Measurements from ENCODE around the gene ABCC5.
"Not testable (repeated sequence)": the region's sequence is repeated elsewhere in the genome, so short reads cannot be mapped to it uniquely, and the experiment has no call there.

ABCC5 gene

DNA sequence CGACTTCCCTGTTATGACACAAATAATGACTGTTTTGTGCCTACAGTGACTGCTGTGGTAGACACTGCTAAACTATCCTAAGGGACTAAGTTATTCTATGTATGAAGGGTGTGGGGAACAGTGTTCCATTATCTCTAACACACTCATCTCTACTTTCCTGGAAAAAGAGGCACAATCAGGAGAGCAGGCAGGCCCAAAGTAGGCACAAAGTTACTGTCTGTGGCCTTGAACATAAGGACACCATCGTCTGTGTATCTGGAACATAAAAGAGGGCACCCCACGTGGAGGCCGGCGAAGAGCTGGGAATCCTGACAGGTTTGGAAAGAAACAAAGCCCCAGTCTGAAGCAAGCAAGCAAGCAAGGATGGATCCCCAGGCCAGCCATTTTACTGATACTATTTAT is 1.5 kb downstream of the ABCC5 start:
- no peak for DNase-seq (ENCODE audit: low read depth in 2 of 2)

GRCh38 chr3:184015381-184016019 is 2.2 kb downstream of the ABCC5 start:
- no peak for DNase-seq (ENCODE audit: low read depth in 2 of 2)

DNA sequence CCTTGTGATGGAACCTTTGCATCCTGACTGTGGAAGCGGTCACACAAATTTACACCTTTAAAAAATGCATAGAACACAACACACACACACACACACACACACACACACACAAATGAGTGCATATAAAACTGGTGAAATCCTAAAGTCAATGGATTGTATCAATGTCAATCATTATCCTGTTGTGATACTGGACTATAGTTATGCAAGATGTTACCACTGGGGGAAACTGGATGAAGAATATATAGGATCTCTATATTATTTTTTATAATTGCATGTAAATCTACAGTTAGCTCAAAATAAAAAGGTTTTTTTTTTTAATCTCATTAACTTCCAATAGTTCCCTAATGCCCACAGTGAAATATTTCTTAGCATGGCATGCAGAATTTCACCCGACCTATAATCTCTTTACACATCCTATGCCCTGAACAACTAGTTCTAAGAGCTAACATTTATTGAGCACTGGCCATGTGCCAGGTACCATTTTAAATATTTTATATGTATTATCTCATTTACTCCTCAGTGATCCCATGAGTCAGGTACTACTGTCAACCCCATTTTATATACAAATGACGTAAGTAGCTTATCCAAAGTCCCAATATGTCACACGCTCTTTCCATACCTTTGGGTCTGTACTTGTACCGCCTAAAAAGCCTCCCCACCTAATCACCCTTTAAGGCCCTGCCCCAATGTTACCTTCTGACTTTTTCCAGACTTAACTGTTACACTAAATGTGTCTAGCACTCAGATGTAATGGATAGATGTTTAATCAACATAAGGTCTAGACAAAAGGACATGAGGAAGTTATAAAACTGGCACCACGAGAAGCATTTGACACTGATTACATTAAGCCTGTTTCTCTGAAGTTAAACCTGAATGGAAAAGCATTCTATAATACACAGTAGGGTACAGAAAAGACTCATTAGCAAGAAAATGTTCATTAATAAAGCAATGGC is 5.5 kb downstream of the ABCC5 start:
- DNase-seq (ENCODE audit: low read depth in 2 of 2) = no peak

GRCh38 chr3:184011230-184011876 is 6.3 kb downstream of the ABCC5 start:
- no peak for DNase-seq (ENCODE audit: low read depth in 2 of 2)

GRCh38 chr3:184008161-184008560 is 9.5 kb downstream of the ABCC5 start:
- no peak for DNase-seq (ENCODE audit: low read depth in 2 of 2)

- DNase-seq (ENCODE audit: low read depth in 2 of 2) = not testable (repeated sequence)
Measured at GRCh38 chr3:184007143-184007813, 10.4 kb downstream of the ABCC5 start.

GRCh38 chr3:184005941-184006507 is 11.7 kb downstream of the ABCC5 start:
- no peak for DNase-seq (ENCODE audit: low read depth in 2 of 2)

DNA sequence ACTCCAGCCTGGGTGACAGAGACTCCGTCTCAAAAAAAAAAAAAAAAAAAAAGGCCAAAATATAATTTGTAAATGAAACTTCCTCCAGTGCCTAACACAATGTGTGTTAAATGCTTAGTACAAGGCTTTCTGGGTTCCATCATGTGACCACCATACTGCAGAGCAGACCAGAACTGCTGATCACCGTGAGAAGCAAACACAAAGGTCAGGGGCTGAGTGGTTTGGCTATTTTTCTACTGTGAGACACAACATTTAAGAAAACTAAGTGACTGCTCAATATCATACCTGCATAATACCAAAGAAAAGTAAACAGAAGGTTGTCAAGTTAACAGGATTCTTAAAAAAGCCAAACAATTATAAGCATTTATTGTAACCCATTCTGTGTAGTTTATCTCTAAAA is 13.2 kb downstream of the ABCC5 start:
- no peak for DNase-seq (ENCODE audit: low read depth in 2 of 2)

GRCh38 chr3:184003187-184003967 is 14.3 kb downstream of the ABCC5 start:
- DNase-seq (ENCODE audit: low read depth in 2 of 2) = no peak

GRCh38 chr3:184002469-184002868 is 15.2 kb downstream of the ABCC5 start:
- no peak for DNase-seq (ENCODE audit: low read depth in 2 of 2)

DNA sequence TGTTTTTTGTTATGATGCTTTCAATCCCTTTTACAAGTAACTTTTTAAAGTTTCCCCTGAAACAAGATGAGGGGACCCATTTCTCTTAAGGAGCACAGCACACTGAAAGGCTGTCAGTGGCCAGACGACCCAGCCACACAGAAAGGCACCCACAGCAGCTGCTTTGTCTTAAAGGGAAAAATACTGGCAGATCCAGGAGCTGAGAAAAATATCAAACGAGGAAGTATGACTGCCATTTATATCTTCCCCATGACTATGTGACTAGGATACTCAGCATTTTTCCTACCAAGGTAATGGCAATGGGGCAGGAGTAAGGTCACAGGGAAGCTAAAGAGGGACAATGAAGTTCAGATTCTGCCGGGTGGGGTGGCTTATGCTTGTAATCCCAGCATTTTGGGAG is 15.9 kb downstream of the ABCC5 start:
- no peak for DNase-seq (ENCODE audit: low read depth in 2 of 2)

DNA sequence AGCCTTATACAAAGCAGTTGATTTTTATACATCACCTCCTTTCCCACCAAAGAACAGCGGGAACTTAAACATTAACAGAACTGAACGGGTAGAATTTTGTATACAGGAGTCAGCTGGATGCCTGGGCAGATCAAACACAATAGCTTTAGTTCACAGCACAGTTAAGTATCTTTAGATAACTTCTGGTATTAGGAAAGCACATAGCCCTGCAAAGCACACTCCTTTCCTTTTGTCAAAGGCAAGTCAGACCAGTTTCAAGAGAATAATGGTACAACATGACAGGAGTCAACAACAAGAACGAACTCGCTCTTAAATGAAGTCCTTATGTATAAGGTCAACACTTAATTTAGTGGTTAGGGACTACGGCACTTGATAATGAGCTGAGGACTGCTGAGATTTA is 26.3 kb downstream of the ABCC5 start:
- no peak for DNase-seq (ENCODE audit: low read depth in 2 of 2)

GRCh38 chr3:183988216-183988790 is 29.4 kb downstream of the ABCC5 start:
- no peak for DNase-seq (ENCODE audit: low read depth in 2 of 2)

GRCh38 chr3:183987000-183987600 is 30.6 kb downstream of the ABCC5 start:
- no peak for DNase-seq (ENCODE audit: low read depth in 2 of 2)

DNA sequence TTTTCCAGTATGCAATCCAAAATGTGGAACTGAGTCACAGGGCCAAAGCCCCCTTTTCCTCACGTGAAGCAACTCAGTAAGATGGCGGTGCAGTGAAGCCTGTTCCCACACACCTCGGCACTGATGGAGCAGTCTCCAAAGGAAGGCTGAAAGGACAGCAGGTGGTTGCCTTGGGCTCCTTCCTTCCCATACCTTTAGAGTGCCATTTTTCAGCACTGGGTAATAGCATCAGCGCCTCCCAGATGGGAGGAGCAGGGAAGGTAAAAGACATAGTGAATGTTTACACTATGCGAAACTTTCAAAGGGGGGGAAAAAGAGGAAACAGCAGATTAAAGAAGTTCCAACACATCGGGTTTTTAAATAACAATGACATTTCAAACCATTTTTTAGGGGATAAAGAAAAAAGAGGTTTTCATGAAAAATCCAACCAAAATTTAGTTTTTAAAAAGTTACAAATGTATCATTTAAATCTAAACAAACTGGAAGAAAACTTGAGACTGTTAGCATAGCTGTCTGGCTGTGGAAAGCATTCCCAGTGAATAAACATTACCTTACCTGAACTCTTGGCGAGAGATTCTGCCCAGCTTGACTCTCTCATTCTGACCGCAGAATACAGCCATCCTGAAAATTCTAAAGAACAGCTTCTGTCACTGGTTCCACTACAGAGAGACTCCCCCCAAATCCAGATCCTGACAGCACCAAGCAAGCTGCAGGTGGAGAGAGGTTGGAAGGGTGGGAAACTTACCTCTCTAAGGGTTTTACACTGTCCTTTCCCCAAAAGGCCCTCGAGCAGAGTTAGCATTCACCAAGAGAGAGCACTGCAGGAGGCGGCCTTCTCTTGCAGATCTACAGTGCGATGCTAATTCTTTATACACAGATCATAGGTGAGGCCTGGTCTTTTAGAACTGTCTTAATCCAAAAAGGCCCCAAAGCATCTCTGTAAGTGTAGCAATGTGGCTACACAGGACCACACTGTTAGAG is 32.6 kb downstream of the ABCC5 start:
- DNase-seq (ENCODE audit: low read depth in 2 of 2) = no peak

GRCh38 chr3:183984127-183984740 is 33.5 kb downstream of the ABCC5 start:
- DNase-seq (ENCODE audit: low read depth in 2 of 2) = no peak

GRCh38 chr3:183981990-183982644 is 35.6 kb downstream of the ABCC5 start:
- no peak for DNase-seq (ENCODE audit: low read depth in 2 of 2)

DNA sequence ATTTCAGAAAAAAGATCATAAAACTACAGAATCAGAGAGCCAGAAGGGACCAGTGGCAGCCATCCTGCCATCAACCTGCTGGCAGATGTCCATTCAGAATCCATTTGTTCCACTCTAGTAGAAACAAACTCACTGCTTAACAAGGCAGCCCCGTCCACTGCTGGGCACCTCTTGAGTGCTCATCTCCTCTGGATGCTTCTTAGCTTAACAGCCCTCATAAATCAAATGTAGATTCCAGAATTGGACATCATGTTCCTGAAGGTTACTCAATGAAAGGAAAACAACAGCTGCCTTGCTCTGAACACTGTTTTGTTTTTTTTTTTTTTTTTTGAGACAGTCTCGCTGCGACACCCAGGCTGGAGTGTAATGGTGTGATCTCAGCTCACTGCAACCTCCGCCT is 37.3 kb downstream of the ABCC5 start:
- DNase-seq (ENCODE audit: low read depth in 2 of 2) = no peak

Data from activated CD8-positive, alpha-beta memory T cell treated with anti-CD3 and anti-CD28 coated beads for 4 hours (primary cell).